HCT116 (cell line): ENCODE measurements around the gene ACSS1. TPM values are rescaled to one million over a fixed set of nuclear protein-coding genes. Genes with fewer than 3 reads are reported as not detected.

Source experiments
- ATAC-seq: fragments of 200-7000 bp; cut with Tn5 transposase; 2 replicates; pipeline ENCODE4 v1.9.1; 2020; ENCODE audit warnings: mild to moderate bottlenecking, moderate library complexity
- BruUV-seq: library from RNA; stranded (reverse); fragments of 400-500 nt; replicated peaks from 2 replicates; lab custom pipeline; 2021; lab: Mats Ljungman, UMichigan
- CTCF ChIA-PET: fragments of 300-600 bp; sonication (Branson Sonifier 250); formaldehyde crosslinking; loops from one replicate; lab custom pipeline; 2021; ENCODE audit warnings: antibody characterized with exemption; lab: Charles Lee
- POLR2A ChIA-PET: fragments of 300-600, 350-600 bp; sonication (Branson Sonifier 250); formaldehyde crosslinking; loops from one replicate; lab custom pipeline; 2021; ENCODE audit warnings: antibody characterized with exemption; lab: Charles Lee
- RAD21 ChIA-PET, 2 experiments: fragments of 300-600 bp; sonication (Branson Sonifier 250); formaldehyde crosslinking; loops; one replicate each; lab custom pipeline; 2023; ENCODE audit warnings: low total read pairs in 2 of 2; ENCODE audit not compliant: uncharacterized antibody in 2 of 2, unreplicated experiment in 2 of 2, low non-redundant PET in 1 of 2; lab: Charles Lee
- DNase-seq: peaks from one replicate; pipeline ENCODE4 v3.0.0-alpha.2; 2010; ENCODE audit warnings: low read depth, low spot score
- H2AFZ ChIP-seq: fragments of 200-600 bp; shearing (Covaris generic), sonication (generic); 2 replicates; pipeline ENCODE4 v1.6.1; 2017; ENCODE audit warnings: low read depth, mixed run types, mixed read lengths, antibody characterized with exemption, low read length; ENCODE audit not compliant: poor library complexity, severe bottlenecking
- H3K27ac ChIP-seq: 2 replicates; pipeline ENCODE4 v1.5.1; 2012; ENCODE audit warnings: low read depth, low read length
- H3K27me3 ChIP-seq: fragments of 200-600 bp; sonication (generic); 2 replicates; pipeline ENCODE4 v1.6.1; 2016; ENCODE audit warnings: mixed run types, low read length, mixed read lengths; ENCODE audit not compliant: insufficient read depth
- H3K36me3 ChIP-seq, 2 experiments: fragments of 200-500 bp in 1 of 2; fragments of 200-600 bp in 1 of 2; sonication (Bioruptor generic) in 1 of 2; sonication (generic) in 1 of 2; 2 replicates each; pipeline versions ENCODE4 v1.5.1 to v1.6.1; 2014 to 2016; ENCODE audit warnings: low read length in 2 of 2, inconsistent platforms in 1 of 2, mixed read lengths in 1 of 2, mixed run types in 1 of 2; ENCODE audit not compliant: insufficient read depth in 2 of 2, control insufficient read depth in 1 of 2
- H3K4me1 ChIP-seq, 2 experiments: fragments of 200-600 bp in 1 of 2; sonication (generic) in 1 of 2; 2 replicates each; pipeline versions ENCODE4 v1.5.1 to v1.6.1; 2012 to 2017; ENCODE audit warnings: low read length in 2 of 2, inconsistent platforms in 1 of 2, mild to moderate bottlenecking in 1 of 2, mixed read lengths in 1 of 2, mixed run types in 1 of 2, moderate library complexity in 1 of 2; ENCODE audit not compliant: insufficient read depth in 2 of 2, control insufficient read depth in 1 of 2
- H3K4me2 ChIP-seq: fragments of 200-600 bp; sonication (generic); 2 replicates; pipeline ENCODE4 v1.6.1; 2017; ENCODE audit warnings: mixed run types, low read length, mixed read lengths
- H3K4me3 ChIP-seq, 2 experiments: fragments of 200-600 bp in 1 of 2; sonication (generic) in 1 of 2; replicated peaks in 1 of 2; 2 replicates each; pipeline ENCODE4 v1.5.1; 2011 to 2016; ENCODE audit warnings: low read length in 2 of 2, control low read depth in 1 of 2, low read depth in 1 of 2, mild to moderate bottlenecking in 1 of 2, mixed read lengths in 1 of 2, mixed run types in 1 of 2
- H3K79me2 ChIP-seq: fragments of 200-600 bp; sonication (generic); 2 replicates; pipeline ENCODE4 v1.6.1; 2017; ENCODE audit warnings: mild to moderate bottlenecking, mixed run types, low read length, moderate library complexity, mixed read lengths; ENCODE audit not compliant: insufficient read depth
- H3K9ac ChIP-seq: fragments of 200-600 bp; sonication (generic); 2 replicates; pipeline ENCODE4 v1.6.1; 2016; ENCODE audit warnings: low read length, mixed read lengths
- H3K9me2 ChIP-seq: fragments of 200-600 bp; sonication (generic), shearing (Covaris generic); 2 replicates; pipeline ENCODE4 v1.6.1; 2017; ENCODE audit warnings: mixed run types, mild to moderate bottlenecking, moderate library complexity; ENCODE audit not compliant: insufficient read depth
- H3K9me3 ChIP-seq, 2 experiments: fragments of 200-500 bp in 1 of 2; fragments of 200-600 bp in 1 of 2; sonication (Bioruptor generic) in 1 of 2; sonication (generic) in 1 of 2; 2 replicates each; pipeline ENCODE4 v1.6.1; 2014 to 2017; ENCODE audit warnings: low read length in 2 of 2, mixed read lengths in 2 of 2, inconsistent platforms in 1 of 2, low read depth in 1 of 2, mild to moderate bottlenecking in 1 of 2, mixed run types in 1 of 2, moderate library complexity in 1 of 2; ENCODE audit not compliant: control insufficient read depth in 1 of 2, insufficient read depth in 1 of 2
- H4K20me1 ChIP-seq: fragments of 200-600 bp; sonication (generic), shearing (Covaris generic); 2 replicates; pipeline ENCODE4 v1.6.1; 2017; ENCODE audit warnings: mixed run types, mild to moderate bottlenecking, moderate library complexity; ENCODE audit not compliant: insufficient read depth
- CBX3 ChIP-seq: IDR thresholded peaks from 2 replicates; pipeline ENCODE4 v1.6.1; 2012; ENCODE audit warnings: low read depth
- CEBPB ChIP-seq: IDR thresholded peaks from 2 replicates; pipeline ENCODE4 v1.6.1; 2012; ENCODE audit warnings: low read depth
- EZH2phosphoT487 ChIP-seq: fragments of 200-600 bp; IDR thresholded peaks from 2 replicates; pipeline ENCODE4 v1.6.1; 2018; ENCODE audit warnings: antibody characterized with exemption, borderline replicate concordance
- POLR2A ChIP-seq: IDR thresholded peaks from 2 replicates; pipeline ENCODE4 v1.7.0; 2011; ENCODE audit warnings: borderline replicate concordance; ENCODE audit not compliant: insufficient read depth, insufficient read length; ENCODE audit errors: extremely low read depth
- SP1 ChIP-seq: IDR thresholded peaks from 2 replicates; pipeline ENCODE4 v1.6.1; 2012; ENCODE audit warnings: low read depth
- YY1 ChIP-seq: IDR thresholded peaks from 2 replicates; pipeline ENCODE4 v1.6.1; 2011; ENCODE audit warnings: low read length, low read depth, moderate library complexity, mild to moderate bottlenecking; ENCODE audit not compliant: insufficient replicate concordance; ENCODE audit errors: extremely low read depth
- ZFX ChIP-seq: fragments of 450-650 bp; IDR thresholded peaks from 2 replicates; pipeline ENCODE4 v1.6.1; 2017
- ZNF274 ChIP-seq: fragments of 200-500 bp; sonication (Bioruptor generic); IDR thresholded peaks from 2 replicates; pipeline ENCODE4 v1.6.1; 2014; ENCODE audit warnings: mild to moderate bottlenecking, low read depth, low read length, inconsistent platforms
- intact Hi-C: fragments of 100-400 bp; cut with micrococcal nuclease; formaldehyde crosslinking; loops from 2 replicates; pipeline ENCODE4 v1.10.0; 2022
- total RNA-seq: library from RNA; stranded (reverse); gene quantifications from one replicate; pipeline ENCODE4 v1.2.1, GENCODE V29; 2021; ENCODE audit not compliant: unreplicated experiment
- TF ChIP-seq, protein P1 (sequence below): IDR thresholded peaks from 2 replicates; pipeline ENCODE4 v1.6.1; 2011; ENCODE audit warnings: mild to moderate bottlenecking, low read length, moderate library complexity; ENCODE audit not compliant: insufficient replicate concordance; ENCODE audit errors: extremely low read depth
- TF ChIP-seq, protein P2 (sequence below): IDR thresholded peaks from 2 replicates; pipeline ENCODE4 v1.6.1; 2012

Gene ACSS1
- total RNA-seq, 1 experiment from 2014 or later, result 0.27 TPM

DNA sequence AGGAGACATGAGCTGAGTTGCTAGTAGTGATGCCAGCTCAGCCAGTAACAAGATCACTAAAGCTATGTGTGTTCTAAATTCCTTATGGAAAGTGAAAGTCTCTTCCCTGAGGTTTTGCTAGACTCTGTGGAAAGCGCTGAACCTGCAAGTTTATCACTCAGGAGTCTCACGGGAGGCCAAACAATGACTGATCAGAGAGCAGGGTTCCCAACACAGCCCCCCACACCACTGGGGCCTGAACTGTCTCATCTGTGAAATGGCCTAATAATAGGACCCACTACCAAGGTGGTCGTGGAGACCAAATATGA lies 19.9 kb downstream of the ACSS1 start:
- Histone ChIP-seq H3K4me1 (no peaks in the 10 kb centered on the region), H3K4me3 (no peak overlapping the region), H3K9me2 (no peaks in the 10 kb centered on the region), H3K4me2 (no peak overlapping the region), H3K27ac (no peak overlapping the region), H3K79me2 (no peaks in the 10 kb centered on the region), H2AFZ (no peak overlapping the region), H3K36me3 (no peaks in the 10 kb centered on the region), H3K9ac (no peak overlapping the region), H3K27me3 (no peaks in the 10 kb centered on the region), H4K20me1 (no peaks in the 10 kb centered on the region), H3K9me3 (no peaks in the 10 kb centered on the region)
- DNase-seq, result no peak
- no peak for ATAC-seq
- TF ChIP-seq SP1 (no peak), EZH2phosphoT487 (no peak), CBX3 (no peak)
- intact Hi-C loops, result no loop called here
- ChIA-PET POLR2A (no interaction called here), RAD21 (no interaction called here), CTCF (no interaction called here)
- BruUV-seq, result no TSS peak

DNA sequence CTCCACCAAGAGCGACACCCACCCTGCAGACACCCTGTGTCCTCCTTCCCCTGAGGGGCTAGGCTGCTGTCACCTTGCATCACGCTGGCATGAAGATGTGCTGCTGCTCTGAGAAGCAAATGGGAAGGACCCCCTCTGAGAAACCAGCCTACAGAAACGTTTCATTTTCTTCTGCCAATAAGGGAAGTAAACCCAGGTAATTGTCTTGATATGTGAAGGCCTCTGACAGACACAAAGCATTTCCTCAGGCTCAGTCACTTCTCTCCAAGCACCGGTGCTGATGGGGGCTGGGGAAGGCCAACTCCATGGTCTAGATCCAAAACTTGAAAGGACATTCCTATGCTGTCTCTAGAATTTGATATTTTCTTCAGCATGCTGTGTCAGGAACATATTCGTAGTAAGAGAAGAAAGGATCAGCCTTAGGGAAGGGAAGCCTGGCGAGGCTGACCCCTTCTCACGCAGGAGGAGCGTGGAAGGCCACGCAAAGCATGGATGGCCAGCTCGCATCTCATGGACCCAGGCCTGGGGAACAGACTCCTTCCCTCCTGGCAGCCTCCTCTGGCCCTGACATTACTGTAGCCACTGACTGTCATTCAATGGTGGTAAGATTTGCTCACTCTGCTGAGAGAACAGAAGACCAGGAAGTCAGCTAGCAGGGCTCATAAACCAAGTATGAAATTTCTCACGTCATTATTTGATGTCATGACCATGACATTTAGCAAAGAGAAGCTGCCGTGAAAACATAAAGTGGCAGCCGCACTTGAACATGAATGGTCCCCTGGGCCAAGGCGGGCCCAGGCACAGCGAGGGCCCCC lies 20.4 kb downstream of the ACSS1 start:
- no peak for DNase-seq
- H2AFZ ChIP-seq, result no peak overlapping the region
- TF ChIP-seq YY1, result no peak
- TF ChIP-seq ZNF274, result no peak
- TF ChIP-seq, protein P1, sequence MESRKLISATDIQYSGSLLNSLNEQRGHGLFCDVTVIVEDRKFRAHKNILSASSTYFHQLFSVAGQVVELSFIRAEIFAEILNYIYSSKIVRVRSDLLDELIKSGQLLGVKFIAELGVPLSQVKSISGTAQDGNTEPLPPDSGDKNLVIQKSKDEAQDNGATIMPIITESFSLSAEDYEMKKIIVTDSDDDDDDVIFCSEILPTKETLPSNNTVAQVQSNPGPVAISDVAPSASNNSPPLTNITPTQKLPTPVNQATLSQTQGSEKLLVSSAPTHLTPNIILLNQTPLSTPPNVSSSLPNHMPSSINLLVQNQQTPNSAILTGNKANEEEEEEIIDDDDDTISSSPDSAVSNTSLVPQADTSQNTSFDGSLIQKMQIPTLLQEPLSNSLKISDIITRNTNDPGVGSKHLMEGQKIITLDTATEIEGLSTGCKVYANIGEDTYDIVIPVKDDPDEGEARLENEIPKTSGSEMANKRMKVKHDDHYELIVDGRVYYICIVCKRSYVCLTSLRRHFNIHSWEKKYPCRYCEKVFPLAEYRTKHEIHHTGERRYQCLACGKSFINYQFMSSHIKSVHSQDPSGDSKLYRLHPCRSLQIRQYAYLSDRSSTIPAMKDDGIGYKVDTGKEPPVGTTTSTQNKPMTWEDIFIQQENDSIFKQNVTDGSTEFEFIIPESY, result no peak
- TF ChIP-seq, protein P2, sequence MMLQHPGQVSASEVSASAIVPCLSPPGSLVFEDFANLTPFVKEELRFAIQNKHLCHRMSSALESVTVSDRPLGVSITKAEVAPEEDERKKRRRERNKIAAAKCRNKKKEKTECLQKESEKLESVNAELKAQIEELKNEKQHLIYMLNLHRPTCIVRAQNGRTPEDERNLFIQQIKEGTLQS, result no peak
- no peak for TF ChIP-seq CEBPB
- TF ChIP-seq ZFX, result no peak
- TF ChIP-seq POLR2A, result no peak
- no peak overlapping the region for H3K4me2 ChIP-seq
- no peaks in the 10 kb centered on the region for H3K27me3 ChIP-seq
- ChIA-PET RAD21 (no interaction called here), POLR2A (no interaction called here), CTCF (no interaction called here)
- no peak overlapping the region for H3K4me3 ChIP-seq
- no peaks in the 10 kb centered on the region for H3K79me2 ChIP-seq
- no peaks in the 10 kb centered on the region for H4K20me1 ChIP-seq
- H3K4me1 ChIP-seq, result no peaks in the 10 kb centered on the region
- no peak overlapping the region for H3K27ac ChIP-seq
- no TSS peak for BruUV-seq
- no peak overlapping the region for H3K9ac ChIP-seq
- no peaks in the 10 kb centered on the region for H3K9me2 ChIP-seq
- no peak for ATAC-seq
- H3K9me3 ChIP-seq, result no peaks in the 10 kb centered on the region
- intact Hi-C loops, result no loop called here
- H3K36me3 ChIP-seq, result no peaks in the 10 kb centered on the region
